Measurements from ENCODE around the gene KDF1.

GRCh38 chr1:26911399-26912146 is 48.7 kb downstream of the KDF1 start:
- TF ChIP-seq POLR2A (IDR thresholded peaks at IDR 0.05; ENCODE audit: low read length) (no peak), GATA1 (IDR thresholded peaks at IDR 0.05; ENCODE audit: low read depth, low read length) (no peak)
